8988T (cell line): ENCODE measurements around the gene GPC5.
"Not testable (repeated sequence)": the region's sequence is repeated elsewhere in the genome, so short reads cannot be mapped to it uniquely, and the experiment has no call there.

Source experiments
- DNase-seq: peaks from one replicate; pipeline ENCODE4 v3.0.0; 2011

GPC5 gene

GRCh38 chr13:92418818-92419412 is 1020.5 kb downstream of the GPC5 start:
- no peak for DNase-seq

GRCh38 chr13:92429231-92429630 is 1030.8 kb downstream of the GPC5 start:
- DNase-seq: no peak

GRCh38 chr13:92433386-92433785 is 1035.0 kb downstream of the GPC5 start:
- no peak for DNase-seq

- DNase-seq: no peak
Observed at GRCh38 chr13:92433963-92434362, 1035.5 kb downstream of the GPC5 start.

GRCh38 chr13:92436924-92437323 is 1038.5 kb downstream of the GPC5 start:
- DNase-seq: no peak

GRCh38 chr13:92444244-92444643 is 1045.8 kb downstream of the GPC5 start:
- DNase-seq: no peak

- DNase-seq: no peak
Observed at GRCh38 chr13:92451060-92451459, 1052.6 kb downstream of the GPC5 start.

GRCh38 chr13:92452840-92453239 is 1054.4 kb downstream of the GPC5 start:
- DNase-seq: no peak

- no peak for DNase-seq
Observed at GRCh38 chr13:92459306-92459705, 1060.9 kb downstream of the GPC5 start.

GRCh38 chr13:92460479-92460878 is 1062.1 kb downstream of the GPC5 start:
- no peak for DNase-seq

- no peak for DNase-seq
Observed at GRCh38 chr13:92461402-92461801, 1063.0 kb downstream of the GPC5 start.

- DNase-seq: no peak
Observed at GRCh38 chr13:92461831-92462230, 1063.4 kb downstream of the GPC5 start.

- no peak for DNase-seq
Observed at GRCh38 chr13:92463134-92463533, 1064.7 kb downstream of the GPC5 start.

GRCh38 chr13:92473765-92474475 is 1075.5 kb downstream of the GPC5 start:
- no peak for DNase-seq

GRCh38 chr13:92480387-92480786 is 1082.0 kb downstream of the GPC5 start:
- DNase-seq: no peak

- not testable (repeated sequence) for DNase-seq
Observed at GRCh38 chr13:92482790-92483189, 1084.4 kb downstream of the GPC5 start.

GRCh38 chr13:92483894-92484293 is 1085.5 kb downstream of the GPC5 start:
- no peak for DNase-seq

GRCh38 chr13:92487238-92487637 is 1088.8 kb downstream of the GPC5 start:
- DNase-seq: no peak

- DNase-seq: no peak
Observed at GRCh38 chr13:92488249-92488852, 1089.9 kb downstream of the GPC5 start.

GRCh38 chr13:92491839-92492238 is 1093.4 kb downstream of the GPC5 start:
- DNase-seq: no peak

- DNase-seq: no peak
Observed at GRCh38 chr13:92494915-92495314, 1096.5 kb downstream of the GPC5 start.

- DNase-seq: no peak
Observed at GRCh38 chr13:92500192-92500591, 1101.8 kb downstream of the GPC5 start.

- DNase-seq: no peak
Observed at GRCh38 chr13:92510416-92510815, 1112.0 kb downstream of the GPC5 start.

GRCh38 chr13:92512852-92513251 is 1114.4 kb downstream of the GPC5 start:
- DNase-seq: no peak
